ENCODE results near the gene ADAMTS4. TPM values are rescaled to one million over a fixed set of nuclear protein-coding genes. Genes with fewer than 3 reads are reported as not detected.

Gene ADAMTS4
- total RNA-seq, 1 donor from 2014 or later: 2.7 TPM

DNA sequence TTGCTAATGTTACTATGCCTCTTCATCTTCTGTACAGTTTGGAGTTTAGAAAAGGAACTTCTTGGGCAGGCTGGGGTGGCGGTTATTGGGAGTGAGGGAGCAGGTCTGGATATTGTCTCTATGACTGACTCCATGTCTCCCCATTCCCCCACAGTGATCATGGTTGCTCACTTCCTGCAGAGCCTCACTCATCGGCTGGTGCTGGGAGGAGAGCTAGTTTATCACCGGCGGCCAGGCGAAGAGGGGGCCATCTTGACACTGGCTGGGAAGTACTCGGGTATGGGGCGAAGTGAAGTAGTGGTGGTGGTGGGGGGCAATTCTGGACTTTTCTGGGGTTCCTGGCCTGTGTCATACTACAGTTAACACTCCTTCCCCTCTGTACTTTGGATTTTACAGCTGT is 29.2 kb upstream of the ADAMTS4 start:
- DNase-seq (ENCODE audit: low read depth) (no peak), FAIRE-seq (no peak)
- H3K9me3 ChIP-seq (ENCODE audit: insufficient read depth, low read depth, low read length): no peaks in the 10 kb centered on the region
- Mint-ChIP-seq H3K4me1 (ENCODE audit: low read depth, unreplicated experiment) (peaks cover 15% of the 10 kb centered on the region), H3K4me3 (ENCODE audit: unreplicated experiment) (no peak overlapping the region), H3K27ac (ENCODE audit: unreplicated experiment) (no peak overlapping the region), H3K36me3 (ENCODE audit: low read depth, unreplicated experiment) (peaks cover 14% of the 10 kb centered on the region), H3K9me3 (ENCODE audit: unreplicated experiment) (no peaks in the 10 kb centered on the region), H3K27me3 (ENCODE audit: low read depth, unreplicated experiment) (peaks cover 4% of the 10 kb centered on the region)
- H3K4me1 ChIP-seq (ENCODE audit: insufficient read depth, low read length): peaks cover 11% of the 10 kb centered on the region
- peaks cover 8% of the 10 kb centered on the region for H3K79me2 ChIP-seq (ENCODE audit: insufficient read depth, low read length)
- H4K20me1 ChIP-seq (ENCODE audit: insufficient read depth, low read length): no peaks in the 10 kb centered on the region
- H3K4me3 ChIP-seq (ENCODE audit: insufficient read depth, low read depth, low read length): no peak overlapping the region
- H3K27me3 ChIP-seq (ENCODE audit: insufficient read depth, low read length): no peaks in the 10 kb centered on the region
- no peak for TF ChIP-seq CTCF (IDR thresholded peaks at IDR 0.05; ENCODE audit: insufficient read depth, low read depth, low read length)
- no peak for TF ChIP-seq EZH2 (IDR thresholded peaks at IDR 0.05; ENCODE audit: insufficient read depth, low read length)
- peaks cover 12% of the 10 kb centered on the region for H3K36me3 ChIP-seq (ENCODE audit: insufficient read depth, low read length)
- peak overlapping the region; percentile 95 for H3K4me2 ChIP-seq (ENCODE audit: low read length)
- H2AFZ ChIP-seq (ENCODE audit: low read depth, low read length): no peak overlapping the region
- no peak overlapping the region for H3K27ac ChIP-seq (ENCODE audit: low read depth, low read length)
- peak overlapping the region; percentile 13 for H3K9ac ChIP-seq (ENCODE audit: low read length)

DNA sequence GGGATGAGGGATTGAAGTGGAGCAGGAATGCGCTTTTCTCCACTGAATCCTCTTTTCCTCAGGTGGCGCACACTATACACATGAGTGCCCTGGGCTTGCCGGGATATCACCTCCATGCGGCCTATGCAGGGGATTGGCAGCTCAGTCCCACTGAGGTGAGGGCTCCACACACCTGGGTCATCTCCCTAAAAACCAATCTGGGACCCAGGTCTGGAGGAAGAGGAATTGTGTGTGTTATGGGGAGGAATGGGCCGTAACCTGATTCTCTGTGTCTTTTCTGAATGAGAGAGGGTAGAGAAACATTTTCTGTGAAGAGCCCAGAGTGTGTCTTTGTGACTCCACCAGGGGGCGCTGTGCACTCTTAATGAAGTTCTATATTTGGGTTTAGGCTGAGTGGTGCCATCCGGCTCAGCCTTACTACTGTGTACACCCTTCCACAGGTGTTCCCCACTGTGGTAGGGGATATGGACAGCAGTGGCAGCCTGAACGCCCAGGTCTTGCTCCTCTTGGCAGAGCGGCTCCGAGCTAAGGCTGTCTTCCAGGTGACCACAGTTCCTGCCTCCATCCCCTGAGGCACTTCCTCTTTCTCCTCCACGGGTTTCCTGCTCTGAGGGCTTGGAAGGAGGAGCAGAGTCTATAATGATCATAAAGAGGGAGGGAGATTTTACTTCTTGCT is 28.5 kb upstream of the ADAMTS4 start:
- Histone ChIP-seq H3K4me3 (ENCODE audit: insufficient read depth, low read depth, low read length) (peak overlapping the region; percentile 91), H3K27me3 (ENCODE audit: insufficient read depth, low read length) (no peaks in the 10 kb centered on the region), H2AFZ (ENCODE audit: low read depth, low read length) (peak overlapping the region; percentile 19), H3K79me2 (ENCODE audit: insufficient read depth, low read length) (peaks cover 8% of the 10 kb centered on the region), H3K27ac (ENCODE audit: low read depth, low read length) (no peak overlapping the region), H3K4me2 (ENCODE audit: low read length) (peak overlapping the region; percentile 95), H3K4me1 (ENCODE audit: insufficient read depth, low read length) (peaks cover 11% of the 10 kb centered on the region), H4K20me1 (ENCODE audit: insufficient read depth, low read length) (no peaks in the 10 kb centered on the region), H3K9ac (ENCODE audit: low read length) (peak overlapping the region; percentile 93), H3K9me3 (ENCODE audit: insufficient read depth, low read depth, low read length) (no peaks in the 10 kb centered on the region), H3K36me3 (ENCODE audit: insufficient read depth, low read length) (peaks cover 12% of the 10 kb centered on the region)
- DNase-seq (ENCODE audit: low read depth) (peak; percentile 36), FAIRE-seq (no peak)
- Mint-ChIP-seq H3K4me3 (ENCODE audit: unreplicated experiment) (peak overlapping the region; percentile 100), H3K27ac (ENCODE audit: unreplicated experiment) (peak overlapping the region; percentile 30), H3K27me3 (ENCODE audit: low read depth, unreplicated experiment) (peaks cover 7% of the 10 kb centered on the region), H3K36me3 (ENCODE audit: low read depth, unreplicated experiment) (peaks cover 14% of the 10 kb centered on the region), H3K4me1 (ENCODE audit: low read depth, unreplicated experiment) (peaks cover 15% of the 10 kb centered on the region), H3K9me3 (ENCODE audit: unreplicated experiment) (no peaks in the 10 kb centered on the region)
- TF ChIP-seq CTCF (IDR thresholded peaks at IDR 0.05; ENCODE audit: insufficient read depth, low read depth, low read length) (peak; percentile 85), EZH2 (IDR thresholded peaks at IDR 0.05; ENCODE audit: insufficient read depth, low read length) (no peak)

DNA sequence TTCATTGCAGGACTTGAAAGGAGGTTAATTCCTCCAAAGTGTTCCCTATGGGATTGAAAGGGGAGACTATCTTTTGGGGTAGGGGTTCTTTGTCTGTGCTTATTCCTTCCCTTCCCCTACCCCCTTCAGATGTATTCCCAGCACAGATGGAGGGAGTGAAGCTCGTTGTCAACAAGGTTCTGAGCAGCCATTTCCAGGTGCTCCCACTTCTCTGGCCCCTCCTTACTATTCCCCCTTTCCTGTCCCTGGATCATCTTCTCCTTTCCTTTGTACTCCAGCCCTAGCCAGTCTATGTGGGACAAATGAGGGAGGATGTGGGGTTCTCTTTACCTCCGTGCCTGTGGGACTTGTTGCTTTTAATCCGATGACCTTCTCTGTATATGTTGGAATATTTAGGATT is 27.9 kb upstream of the ADAMTS4 start:
- no peaks in the 10 kb centered on the region for H4K20me1 ChIP-seq (ENCODE audit: insufficient read depth, low read length)
- Mint-ChIP-seq H3K4me1 (ENCODE audit: low read depth, unreplicated experiment) (peaks cover 15% of the 10 kb centered on the region), H3K36me3 (ENCODE audit: low read depth, unreplicated experiment) (peaks cover 14% of the 10 kb centered on the region), H3K27me3 (ENCODE audit: low read depth, unreplicated experiment) (peaks cover 11% of the 10 kb centered on the region), H3K9me3 (ENCODE audit: unreplicated experiment) (no peaks in the 10 kb centered on the region), H3K4me3 (ENCODE audit: unreplicated experiment) (peak overlapping the region; percentile 100), H3K27ac (ENCODE audit: unreplicated experiment) (peak overlapping the region; percentile 81)
- peak overlapping the region; percentile 91 for H3K4me3 ChIP-seq (ENCODE audit: insufficient read depth, low read depth, low read length)
- peaks cover 11% of the 10 kb centered on the region for H3K4me1 ChIP-seq (ENCODE audit: insufficient read depth, low read length)
- H2AFZ ChIP-seq (ENCODE audit: low read depth, low read length): peak overlapping the region; percentile 91
- peaks cover 12% of the 10 kb centered on the region for H3K36me3 ChIP-seq (ENCODE audit: insufficient read depth, low read length)
- no peak for FAIRE-seq
- peak overlapping the region; percentile 95 for H3K4me2 ChIP-seq (ENCODE audit: low read length)
- H3K9ac ChIP-seq (ENCODE audit: low read length): peak overlapping the region; percentile 93
- peaks cover 8% of the 10 kb centered on the region for H3K79me2 ChIP-seq (ENCODE audit: insufficient read depth, low read length)
- H3K9me3 ChIP-seq (ENCODE audit: insufficient read depth, low read depth, low read length): no peaks in the 10 kb centered on the region
- no peak for DNase-seq (ENCODE audit: low read depth)
- H3K27me3 ChIP-seq (ENCODE audit: insufficient read depth, low read length): no peaks in the 10 kb centered on the region
- TF ChIP-seq CTCF (IDR thresholded peaks at IDR 0.05; ENCODE audit: insufficient read depth, low read depth, low read length): no peak
- no peak for TF ChIP-seq EZH2 (IDR thresholded peaks at IDR 0.05; ENCODE audit: insufficient read depth, low read length)
- H3K27ac ChIP-seq (ENCODE audit: low read depth, low read length): no peak overlapping the region
